B cell (primary cell): Measurements from ENCODE around the gene TPP1. TPM values are rescaled to one million over a fixed set of nuclear protein-coding genes. Genes with fewer than 3 reads are reported as not detected.
A peak's percentile ranks its signal among the peaks of the same experiment; 100 is the strongest.

Source experiments
- ATAC-seq: fragments of 200-7000 bp; cut with Tn5 transposase; one replicate; pipeline ENCODE4 v1.10.0; 2021; ENCODE audit warnings: low read depth, mild to moderate bottlenecking, moderate number of reproducible peaks, moderate library complexity
- CTCF ChIA-PET: fragments of 350-600 bp; sonication (Branson Sonifier 250); formaldehyde crosslinking; loops from one replicate; lab custom pipeline; 2021; ENCODE audit warnings: antibody characterized with exemption, inconsistent platforms; lab: Charles Lee
- POLR2A ChIA-PET: fragments of 350-600 bp; sonication (Branson Sonifier 250); formaldehyde crosslinking; loops from one replicate; lab custom pipeline; 2021; ENCODE audit warnings: antibody characterized with exemption; lab: Charles Lee
- DNase-seq: peaks from one replicate; pipeline ENCODE4 v3.0.0; 2013
- H2AFZ ChIP-seq: 2 replicates; pipeline ENCODE4 v1.6.1; 2012; ENCODE audit warnings: mild to moderate bottlenecking, low read depth, low read length; ENCODE audit not compliant: insufficient read depth, poor library complexity, severe bottlenecking
- H3K27ac ChIP-seq, 2 donors: 1 replicate in 1 of 2; 2 replicates in 1 of 2; pipeline ENCODE4 v1.5.1; 2012 to 2013; ENCODE audit warnings: low read length in 2 of 2, mild to moderate bottlenecking in 2 of 2, moderate library complexity in 1 of 2
- H3K27me3 ChIP-seq, 4 experiments: fragments of 200-600 bp in 1 of 4; sonication (generic) in 1 of 4; replicated peaks in 1 of 4; 1 replicate in 2 of 4; 2 replicates in 2 of 4; pipeline versions ENCODE4 v1.6.1 to v1.7.0; 2013 to 2016; ENCODE audit warnings: low read length in 3 of 4, mild to moderate bottlenecking in 2 of 4, mixed read lengths in 1 of 4, moderate library complexity in 1 of 4; ENCODE audit not compliant: insufficient read depth in 4 of 4, control insufficient read depth in 3 of 4; ENCODE audit errors: control extremely low read depth in 1 of 4
- H3K36me3 ChIP-seq, 2 experiments: replicated peaks in 1 of 2; 1 replicate in 1 of 2; 2 replicates in 1 of 2; pipeline versions ENCODE4 v1.6.1 to v1.7.1; 2013; ENCODE audit warnings: low read length in 1 of 2; ENCODE audit not compliant: insufficient read depth in 2 of 2, control insufficient read depth in 1 of 2; ENCODE audit errors: control extremely low read depth in 1 of 2, extremely low read depth in 1 of 2
- H3K4me1 ChIP-seq, 2 donors: fragments of 200-600 bp in 1 of 2; sonication (generic) in 1 of 2; 1 replicate in 1 of 2; 2 replicates in 1 of 2; pipeline versions ENCODE4 v1.5.1 to v1.6.1; 2013 to 2017; ENCODE audit warnings: low read length in 2 of 2; ENCODE audit not compliant: control insufficient read depth in 2 of 2, insufficient read depth in 2 of 2
- H3K4me2 ChIP-seq: replicated peaks from 2 replicates; pipeline ENCODE3; 2012; ENCODE audit warnings: mild to moderate bottlenecking, low read depth, low read length; ENCODE audit not compliant: poor library complexity, severe bottlenecking
- H3K4me3 ChIP-seq, 5 experiments: fragments of 200-600 bp in 1 of 5; sonication (generic) in 1 of 5; 1 replicate in 3 of 5; 2 replicates in 2 of 5; pipeline versions ENCODE4 v1.5.1 to v1.7.0; 2011 to 2016; ENCODE audit warnings: low read length in 4 of 5, mild to moderate bottlenecking in 4 of 5, low read depth in 2 of 5, control low read depth in 1 of 5, moderate library complexity in 1 of 5; ENCODE audit not compliant: insufficient read depth in 1 of 5; ENCODE audit errors: control extremely low read depth in 1 of 5, extremely low read depth in 1 of 5
- H3K79me2 ChIP-seq: fragments of 200-600 bp; sonication (generic); one replicate; pipeline ENCODE4 v1.6.0; 2016; ENCODE audit warnings: low read length; ENCODE audit not compliant: control insufficient read depth, insufficient read depth
- H3K9ac ChIP-seq: fragments of 200-600 bp; sonication (generic); 2 replicates; pipeline ENCODE4 v1.6.1; 2017; ENCODE audit warnings: mild to moderate bottlenecking, low read length, moderate library complexity
- H3K9me3 ChIP-seq, 3 donors: one replicate each; pipeline versions ENCODE4 v1.6.1 to v1.7.1; 2013; ENCODE audit warnings: low read length in 2 of 3; ENCODE audit not compliant: control insufficient read depth in 2 of 3, insufficient read depth in 1 of 3; ENCODE audit errors: control extremely low read depth in 1 of 3
- H4K20me1 ChIP-seq: 2 replicates; pipeline ENCODE4 v1.6.0; 2012; ENCODE audit warnings: mild to moderate bottlenecking, low read length; ENCODE audit not compliant: insufficient read depth, control insufficient read depth, poor library complexity, severe bottlenecking
- H3K27ac Mint-ChIP-seq: one replicate; pipeline ENCODE4 v1.8.0; 2021; ENCODE audit warnings: mixed read lengths
- H3K27me3 Mint-ChIP-seq: one replicate; pipeline ENCODE4 v1.8.0; 2021; ENCODE audit warnings: mixed read lengths
- H3K4me1 Mint-ChIP-seq: one replicate; pipeline ENCODE4 v1.8.0; 2021; ENCODE audit warnings: mixed read lengths
- H3K4me3 Mint-ChIP-seq: one replicate; pipeline ENCODE4 v1.8.0; 2021; ENCODE audit warnings: mixed read lengths
- H3K9me3 Mint-ChIP-seq: one replicate; pipeline ENCODE4 v1.8.0; 2022; ENCODE audit warnings: mixed read lengths; ENCODE audit not compliant: insufficient read depth
- CTCF ChIP-seq: fragments of 200-600 bp; IDR thresholded peaks from one replicate; pipeline ENCODE4 v1.8.0; 2022; ENCODE audit warnings: antibody characterized with exemption, mild to moderate bottlenecking
- EZH2 ChIP-seq: IDR thresholded peaks from 2 replicates; pipeline ENCODE4 v1.6.1; 2012; ENCODE audit warnings: borderline replicate concordance, low read depth, mild to moderate bottlenecking, moderate library complexity, low read length; ENCODE audit not compliant: insufficient read depth, poor library complexity, severe bottlenecking
- WGBS: methylation state at CpG from one replicate; pipeline ENCODE4 v1.1.5; 2013; ENCODE audit warnings: missing lambda C conversion rate; ENCODE audit not compliant: insufficient coverage; 5-methylcytosine and 5-hydroxymethylcytosine counted together
- intact Hi-C: fragments of 100-400 bp; cut with micrococcal nuclease; formaldehyde crosslinking; loops from one replicate; pipeline ENCODE4 v1.10.0; 2022
- polyA plus RNA-seq: library from polyadenylated mRNA; depleted of rRNA; stranded (reverse); fragments of >200 nt; gene quantifications from 2 replicates; pipeline ENCODE4 v1.2.3, GENCODE V29; 2012
- total RNA-seq, 2 donors: library from RNA; stranded (reverse); fragments of 120-200 nt in 1 of 2; gene quantifications; 1 replicate in 1 of 2; 2 replicates in 1 of 2; pipeline versions ENCODE4 v1.2.3 to v1.2.4, GENCODE V29; 2013 to 2022

TPP1 gene
- total and polyA plus RNA-seq, 2 donors (not counting 1 experiment from before 2014, with no cell fraction given) = 133 to 191 TPM

GRCh38 chr11:6654281-6655019, 35.2 kb upstream of the TPP1 start:
- Histone ChIP-seq H3K27me3 (peaks cover 0 to 19% (median 12%) of the 10 kb centered on the region in 4 experiments), H3K79me2 (no peaks in the 10 kb centered on the region), H3K9ac (no peak overlapping the region), H2AFZ (peak overlapping the region; percentile 66), H3K36me3 (no peaks in the 10 kb centered on the region), H4K20me1 (no peaks in the 10 kb centered on the region), H3K4me1 (peaks cover 10 to 12% of the 10 kb centered on the region in 2 donors), H3K4me3 (no peak overlapping the region), H3K9me3 (no peaks in the 10 kb centered on the region), H3K4me2 (peak overlapping the region; percentile 76), H3K27ac (no peak overlapping the region)
- no peak overlapping the region for H3K4me3 Mint-ChIP-seq
- TF ChIP-seq EZH2 (no peak), CTCF (no peak)
- WGBS = 83% methylated on average over 8 of the region's 9 CpGs
- DNase-seq = no peak
- H3K9me3 Mint-ChIP-seq = no peaks in the 10 kb centered on the region
- intact Hi-C loops = no loop called here
- no peak for ATAC-seq
- POLR2A ChIA-PET = no interaction called here
- no peak overlapping the region for H3K27ac Mint-ChIP-seq
- H3K4me1 Mint-ChIP-seq = peaks cover 9% of the 10 kb centered on the region
- H3K27me3 Mint-ChIP-seq = peaks cover 13% of the 10 kb centered on the region
- CTCF ChIA-PET = interaction anchor here (2.8 kb wide), 1 partner anchor 123 kb away, joined by 9 read pairs; no protein-coding TSS in a partner anchor

- no peak for TF ChIP-seq EZH2
- no peak for TF ChIP-seq CTCF
- Mint-ChIP-seq H3K4me1 (peaks cover 9% of the 10 kb centered on the region), H3K27me3 (peaks cover 13% of the 10 kb centered on the region), H3K9me3 (no peaks in the 10 kb centered on the region), H3K27ac (no peak overlapping the region), H3K4me3 (no peak overlapping the region)
- no peaks in the 10 kb centered on the region for H3K9me3 ChIP-seq
- no peak overlapping the region for H2AFZ ChIP-seq
- H3K27me3 ChIP-seq = peaks cover 0 to 19% (median 12%) of the 10 kb centered on the region in 4 experiments
- 94% methylated on average over 2 of the region's 2 CpGs for WGBS
- ChIA-PET CTCF (interaction anchor here (2.8 kb wide), 1 partner anchor 123 kb away, joined by 9 read pairs; no protein-coding TSS in a partner anchor), POLR2A (no interaction called here)
- H3K4me1 ChIP-seq = peaks cover 10 to 13% of the 10 kb centered on the region in 2 donors
- intact Hi-C loops = no loop called here
- no peak overlapping the region for H3K9ac ChIP-seq
- ATAC-seq (no peak), DNase-seq (no peak)
- H3K79me2 ChIP-seq = no peaks in the 10 kb centered on the region
- H3K36me3 ChIP-seq = no peaks in the 10 kb centered on the region
- H3K4me2 ChIP-seq = no peak overlapping the region
- H4K20me1 ChIP-seq = no peaks in the 10 kb centered on the region
- no peak overlapping the region for H3K4me3 ChIP-seq
- H3K27ac ChIP-seq = no peak overlapping the region
These were observed 34.4 kb upstream of the TPP1 start for GRCh38 chr11:6653656-6654055.
